ENCODE results near the gene COLEC12.

Gene COLEC12

DNA sequence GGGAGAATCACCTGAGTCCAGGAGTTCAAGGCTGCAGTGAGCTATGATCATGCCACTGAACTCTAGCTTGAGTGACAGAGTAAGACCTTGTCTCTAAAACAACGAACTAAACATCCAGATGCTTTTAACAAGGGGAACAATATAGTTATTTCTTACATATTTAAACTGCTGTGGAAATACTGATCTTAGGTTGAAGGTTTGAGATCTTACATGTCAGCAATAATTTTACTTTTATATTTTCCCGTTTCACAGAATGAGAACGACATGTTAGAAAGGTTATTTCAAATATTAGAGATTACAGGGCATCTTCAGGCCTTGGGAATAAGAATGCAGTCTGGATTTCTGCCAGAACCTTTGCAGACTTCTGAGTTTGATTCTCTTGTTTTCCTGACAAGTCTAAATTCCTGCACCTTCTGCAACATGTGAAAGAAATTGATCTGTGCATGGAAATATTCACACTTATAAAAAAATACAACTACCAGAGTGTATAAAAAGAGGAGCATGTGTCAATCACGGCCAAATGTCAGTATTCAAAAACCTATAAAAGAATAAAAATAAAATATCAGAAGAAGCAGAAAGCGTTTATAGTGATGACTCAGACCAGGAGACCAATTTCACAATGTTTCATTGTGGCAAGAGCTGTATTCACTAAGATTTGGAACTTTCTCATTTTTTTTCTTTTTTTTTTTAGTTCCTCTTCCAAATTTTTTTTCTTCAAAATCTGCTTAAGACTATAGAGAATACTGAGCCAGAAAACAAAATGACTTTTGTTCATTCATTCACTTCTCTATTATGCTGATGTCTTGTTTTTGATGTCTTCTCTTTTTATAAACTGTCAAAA, 29.6 kb downstream of the COLEC12 start:
- Histone ChIP-seq H3K9ac (ENCODE audit: low read length) (peak overlapping the region; percentile 64), H3K9me3 (ENCODE audit: control insufficient read depth, low read length) (no peaks in the 10 kb centered on the region), H3K36me3 (ENCODE audit: control insufficient read depth, insufficient read depth, low read length, severe bottlenecking) (no peaks in the 10 kb centered on the region), H3K27me3 (replicated peaks; ENCODE audit: control insufficient read depth, insufficient read depth, low read length) (no peaks in the 10 kb centered on the region), H3K4me1 (ENCODE audit: control insufficient read depth, insufficient read depth, low read length) (peaks cover 49% of the 10 kb centered on the region), H3K4me3 (ENCODE audit: low read length) (peak overlapping the region; percentile 0)
- peak; percentile 88 for DNase-seq (ENCODE audit: low read depth)

DNA sequence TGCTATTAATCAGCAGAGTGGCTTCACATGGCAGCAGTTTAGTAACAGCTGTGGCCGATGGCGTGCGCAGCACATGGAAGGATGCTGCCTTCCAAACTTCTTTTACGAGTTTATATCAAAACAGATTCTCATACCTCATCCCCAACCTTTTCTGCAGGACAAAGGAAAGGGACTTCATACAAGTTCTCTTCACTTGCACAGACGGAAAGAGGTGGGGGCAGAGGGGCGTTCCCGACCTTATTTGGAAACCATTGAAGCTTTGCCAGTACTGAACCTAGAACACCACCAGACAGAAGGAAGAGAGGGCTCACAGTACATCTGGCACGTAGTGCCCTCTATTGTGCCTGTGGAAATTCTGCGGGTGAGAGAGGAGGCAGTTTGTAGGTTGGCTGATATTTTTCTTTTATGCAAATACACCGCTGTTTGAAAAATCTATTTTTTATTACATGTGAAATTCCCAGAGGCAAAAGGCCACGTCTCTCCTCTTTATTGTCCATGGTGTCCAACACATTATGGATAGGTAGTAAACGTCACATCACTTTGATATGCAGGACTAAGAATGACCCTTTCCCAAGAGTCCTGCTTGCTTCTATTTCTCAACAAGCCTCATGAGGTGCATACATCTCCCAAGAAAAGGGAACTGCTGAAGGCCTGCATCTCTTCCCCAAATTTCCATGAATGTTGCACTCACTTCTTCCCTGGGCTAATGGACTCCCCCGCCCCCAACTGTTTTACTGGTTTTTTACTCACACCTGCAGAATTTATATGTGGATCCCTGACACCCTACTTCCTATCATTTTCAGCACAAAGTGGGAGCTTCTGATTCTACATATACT, 31.3 kb downstream of the COLEC12 start:
- no peak for DNase-seq (ENCODE audit: low read depth)
- H3K36me3 ChIP-seq (ENCODE audit: control insufficient read depth, insufficient read depth, low read length, severe bottlenecking): no peaks in the 10 kb centered on the region

DNA sequence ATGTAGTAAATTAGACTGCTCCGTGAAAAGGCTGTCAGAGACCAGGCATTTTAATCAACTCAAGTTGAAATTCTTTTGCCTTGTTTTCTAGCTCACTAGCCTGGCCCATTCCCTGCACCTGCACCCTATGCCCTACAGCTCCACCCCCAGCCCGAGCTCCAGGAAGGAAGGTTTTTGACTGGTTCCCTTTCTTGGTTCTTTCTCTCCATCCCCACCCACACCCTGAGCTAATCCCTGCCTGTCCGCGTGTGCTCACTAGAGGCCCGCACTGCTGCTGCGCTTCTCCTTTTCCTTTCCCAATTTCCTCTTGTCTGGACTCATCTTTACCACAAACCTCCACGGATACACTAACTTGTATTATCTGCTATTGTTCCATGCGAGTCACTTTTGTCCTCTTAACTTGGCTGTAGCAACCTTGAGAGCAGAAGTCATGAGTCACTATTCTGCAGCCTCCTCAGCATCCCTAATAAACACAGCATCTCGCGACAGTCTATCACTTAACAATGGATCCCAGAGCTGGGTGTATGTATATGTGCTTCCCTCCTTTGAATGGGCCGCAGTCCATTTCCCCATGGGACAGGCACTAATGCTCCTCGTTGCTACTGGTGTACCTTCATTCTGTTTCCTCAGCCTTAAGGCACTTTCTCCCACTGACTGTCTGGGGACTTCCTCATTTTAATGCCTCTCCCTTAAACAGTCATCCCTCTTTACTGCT, 36.5 kb downstream of the COLEC12 start:
- no peaks in the 10 kb centered on the region for H3K36me3 ChIP-seq (ENCODE audit: control insufficient read depth, insufficient read depth, low read length, severe bottlenecking)
- no peaks in the 10 kb centered on the region for H3K4me1 ChIP-seq (ENCODE audit: control insufficient read depth, insufficient read depth, low read length)
- H3K9me3 ChIP-seq (ENCODE audit: control insufficient read depth, low read length): peaks cover 5% of the 10 kb centered on the region
- no peaks in the 10 kb centered on the region for H3K27me3 ChIP-seq (replicated peaks; ENCODE audit: control insufficient read depth, insufficient read depth, low read length)
- no peak overlapping the region for H3K4me3 ChIP-seq (ENCODE audit: low read length)
- no peak overlapping the region for H3K9ac ChIP-seq (ENCODE audit: low read length)
- no peak for DNase-seq (ENCODE audit: low read depth)

More for the DNA sequence above, 31.3 kb downstream of the COLEC12 start:
- Histone ChIP-seq H3K4me3 (ENCODE audit: low read length) (no peak overlapping the region), H3K9ac (ENCODE audit: low read length) (no peak overlapping the region), H3K4me1 (ENCODE audit: control insufficient read depth, insufficient read depth, low read length) (peaks cover 33% of the 10 kb centered on the region), H3K9me3 (ENCODE audit: control insufficient read depth, low read length) (no peaks in the 10 kb centered on the region), H3K27me3 (replicated peaks; ENCODE audit: control insufficient read depth, insufficient read depth, low read length) (no peaks in the 10 kb centered on the region)

DNA sequence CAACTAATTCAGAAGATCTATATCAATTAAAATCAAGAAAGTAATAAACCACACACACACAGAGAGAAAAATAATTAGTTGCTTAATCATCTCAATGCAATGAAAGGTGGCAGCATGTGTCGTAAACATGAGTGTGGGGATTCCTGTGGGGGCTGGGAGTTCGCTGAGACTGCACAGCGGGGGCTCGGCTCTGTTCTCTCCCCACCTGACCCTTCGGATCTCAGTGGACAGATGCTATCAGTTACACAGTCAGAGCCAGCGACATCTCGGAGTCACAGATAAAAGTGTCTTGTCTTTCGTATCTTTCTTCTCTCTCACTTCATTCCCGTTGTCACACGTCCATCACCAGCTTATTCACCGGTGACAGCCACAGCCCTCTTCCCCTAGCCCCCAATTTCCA, 37.1 kb downstream of the COLEC12 start:
- DNase-seq (ENCODE audit: low read depth): no peak
- H3K9me3 ChIP-seq (ENCODE audit: control insufficient read depth, low read length): peaks cover 5% of the 10 kb centered on the region
- H3K9ac ChIP-seq (ENCODE audit: low read length): no peak overlapping the region
- H3K36me3 ChIP-seq (ENCODE audit: control insufficient read depth, insufficient read depth, low read length, severe bottlenecking): no peaks in the 10 kb centered on the region
- no peaks in the 10 kb centered on the region for H3K27me3 ChIP-seq (replicated peaks; ENCODE audit: control insufficient read depth, insufficient read depth, low read length)
- H3K4me1 ChIP-seq (ENCODE audit: control insufficient read depth, insufficient read depth, low read length): peaks cover 1% of the 10 kb centered on the region
- no peak overlapping the region for H3K4me3 ChIP-seq (ENCODE audit: low read length)

DNA sequence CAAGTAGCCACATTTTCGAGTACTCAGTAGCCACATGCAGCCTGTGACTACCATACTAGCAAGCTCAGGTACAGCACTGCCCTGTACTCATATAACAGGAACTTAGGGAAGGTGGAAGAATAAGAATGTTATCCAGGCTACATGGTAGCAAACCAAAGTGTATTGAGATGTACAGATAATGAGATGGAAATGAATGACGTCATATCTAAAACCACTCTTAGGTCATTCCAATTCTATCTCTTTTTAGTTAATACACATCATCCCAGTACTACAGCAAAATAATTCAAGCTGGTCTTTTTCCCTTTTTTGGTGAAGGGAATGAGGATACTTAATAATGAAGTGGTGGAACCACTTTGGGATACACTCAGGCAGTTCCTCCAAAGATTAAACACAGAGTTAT, 38.7 kb downstream of the COLEC12 start:
- Histone ChIP-seq H3K4me1 (ENCODE audit: control insufficient read depth, insufficient read depth, low read length) (peaks cover 18% of the 10 kb centered on the region), H3K9me3 (ENCODE audit: control insufficient read depth, low read length) (peaks cover 5% of the 10 kb centered on the region), H3K36me3 (ENCODE audit: control insufficient read depth, insufficient read depth, low read length, severe bottlenecking) (no peaks in the 10 kb centered on the region), H3K27me3 (replicated peaks; ENCODE audit: control insufficient read depth, insufficient read depth, low read length) (no peaks in the 10 kb centered on the region), H3K4me3 (ENCODE audit: low read length) (no peak overlapping the region), H3K9ac (ENCODE audit: low read length) (no peak overlapping the region)
- DNase-seq (ENCODE audit: low read depth): no peak

DNA sequence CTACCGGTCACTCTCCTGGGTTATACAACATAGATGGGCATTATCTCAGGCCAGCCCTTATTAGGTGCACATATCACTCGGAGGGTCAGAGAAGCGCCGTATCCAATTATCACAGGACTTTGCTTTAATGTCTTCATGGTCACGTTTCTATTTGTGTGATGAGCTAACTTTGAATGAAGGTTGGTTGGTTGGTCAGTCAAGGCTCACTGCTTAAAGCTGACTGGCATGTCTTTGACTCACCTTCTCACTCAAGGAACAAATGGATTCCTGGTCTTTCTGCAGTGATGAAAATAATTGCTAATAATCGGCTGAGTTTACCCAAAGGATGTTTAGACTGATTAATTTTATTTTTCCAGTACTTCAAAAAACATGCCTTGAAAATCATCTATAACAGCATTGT, 39.7 kb downstream of the COLEC12 start:
- DNase-seq (ENCODE audit: low read depth): no peak
- Histone ChIP-seq H3K36me3 (ENCODE audit: control insufficient read depth, insufficient read depth, low read length, severe bottlenecking) (no peaks in the 10 kb centered on the region), H3K4me3 (ENCODE audit: low read length) (no peak overlapping the region), H3K4me1 (ENCODE audit: control insufficient read depth, insufficient read depth, low read length) (peaks cover 28% of the 10 kb centered on the region), H3K9ac (ENCODE audit: low read length) (no peak overlapping the region), H3K9me3 (ENCODE audit: control insufficient read depth, low read length) (peaks cover 5% of the 10 kb centered on the region), H3K27me3 (replicated peaks; ENCODE audit: control insufficient read depth, insufficient read depth, low read length) (no peaks in the 10 kb centered on the region)

DNA sequence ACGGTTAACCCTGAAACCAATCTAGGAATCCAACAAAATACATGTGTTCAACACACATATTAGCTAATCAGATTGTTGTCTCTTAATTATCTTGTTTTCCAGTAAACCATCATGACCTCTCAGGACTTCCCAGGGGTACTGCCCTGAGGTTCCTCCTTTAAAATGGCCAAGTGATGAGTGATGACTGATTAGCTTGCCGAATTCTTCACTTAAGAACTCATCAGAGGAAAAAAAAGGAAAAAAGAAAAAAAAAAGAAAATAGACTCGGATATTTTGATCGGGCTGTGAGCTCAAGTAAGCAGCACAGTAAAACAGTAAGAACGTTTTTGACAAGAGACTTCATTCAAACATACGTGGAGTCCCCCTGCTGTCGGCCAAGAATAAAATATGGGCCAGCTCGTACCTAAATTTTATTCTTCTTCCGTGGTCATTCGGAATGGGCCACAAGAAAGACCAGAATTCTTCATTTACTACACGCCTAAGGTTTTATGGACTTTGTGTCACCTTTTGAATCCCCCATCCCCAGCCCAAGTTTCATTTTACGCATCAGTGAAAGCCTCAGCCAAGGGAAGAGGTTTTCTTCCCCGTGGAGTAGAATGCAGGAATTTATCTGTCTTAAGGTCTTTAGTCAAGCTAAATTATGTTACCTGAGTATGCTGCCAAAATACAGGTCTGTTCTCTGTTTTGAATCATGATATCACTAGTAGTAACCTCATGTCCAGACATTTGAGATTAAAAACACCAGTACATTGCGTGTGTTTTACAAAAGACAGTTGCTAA, 40.5 kb downstream of the COLEC12 start:
- Histone ChIP-seq H3K9me3 (ENCODE audit: control insufficient read depth, low read length) (peaks cover 5% of the 10 kb centered on the region), H3K4me1 (ENCODE audit: control insufficient read depth, insufficient read depth, low read length) (peaks cover 28% of the 10 kb centered on the region), H3K36me3 (ENCODE audit: control insufficient read depth, insufficient read depth, low read length, severe bottlenecking) (no peaks in the 10 kb centered on the region), H3K27me3 (replicated peaks; ENCODE audit: control insufficient read depth, insufficient read depth, low read length) (no peaks in the 10 kb centered on the region), H3K4me3 (ENCODE audit: low read length) (no peak overlapping the region), H3K9ac (ENCODE audit: low read length) (no peak overlapping the region)
- no peak for DNase-seq (ENCODE audit: low read depth)

DNA sequence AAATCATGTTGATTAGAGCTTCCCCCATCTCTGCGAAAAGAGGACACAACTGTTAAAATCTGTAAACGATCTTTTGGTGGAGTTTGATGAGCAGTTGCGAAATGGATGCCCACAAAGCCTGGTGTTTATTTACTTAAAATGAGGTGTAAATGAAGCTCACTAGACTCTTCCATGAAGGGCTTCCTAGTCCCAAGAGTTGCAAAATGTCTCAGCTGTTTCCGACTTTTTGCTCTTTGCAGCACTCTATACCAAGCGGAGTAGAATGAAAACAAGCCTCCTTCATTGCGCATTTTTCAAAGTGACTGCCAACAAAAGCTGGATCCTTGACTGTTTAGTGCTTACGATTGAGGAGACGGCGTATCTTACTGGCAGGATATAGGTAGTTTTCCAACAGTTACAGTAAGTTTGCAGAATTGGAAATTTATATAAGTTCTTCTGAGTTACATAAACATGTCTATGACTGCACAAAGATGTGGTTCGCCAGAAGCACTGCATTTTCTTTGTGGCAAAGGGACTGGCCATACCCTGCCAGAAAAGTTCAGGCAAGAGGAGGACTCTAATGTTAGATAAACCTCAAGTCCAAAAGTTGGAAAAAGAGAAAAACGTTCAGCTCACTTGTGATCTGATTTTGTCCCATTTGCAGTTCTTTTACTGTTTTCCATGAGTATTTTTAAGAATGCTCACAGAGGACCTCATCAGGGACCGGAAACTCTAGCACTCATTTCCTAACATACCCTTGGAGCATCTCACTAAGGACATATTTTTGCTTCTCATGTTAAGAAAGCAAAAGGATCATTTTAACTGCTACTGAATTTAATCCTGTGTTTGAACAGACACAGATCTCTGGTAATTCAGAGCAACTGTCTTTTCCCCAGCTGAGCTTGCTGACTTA, 42.7 kb downstream of the COLEC12 start:
- H3K9me3 ChIP-seq (ENCODE audit: control insufficient read depth, low read length): peaks cover 5% of the 10 kb centered on the region
- H3K4me1 ChIP-seq (ENCODE audit: control insufficient read depth, insufficient read depth, low read length): peaks cover 28% of the 10 kb centered on the region
- DNase-seq (ENCODE audit: low read depth): no peak
- no peaks in the 10 kb centered on the region for H3K36me3 ChIP-seq (ENCODE audit: control insufficient read depth, insufficient read depth, low read length, severe bottlenecking)
- H3K9ac ChIP-seq (ENCODE audit: low read length): peak overlapping the region; percentile 22
- no peaks in the 10 kb centered on the region for H3K27me3 ChIP-seq (replicated peaks; ENCODE audit: control insufficient read depth, insufficient read depth, low read length)
- H3K4me3 ChIP-seq (ENCODE audit: low read length): peak overlapping the region; percentile 75

DNA sequence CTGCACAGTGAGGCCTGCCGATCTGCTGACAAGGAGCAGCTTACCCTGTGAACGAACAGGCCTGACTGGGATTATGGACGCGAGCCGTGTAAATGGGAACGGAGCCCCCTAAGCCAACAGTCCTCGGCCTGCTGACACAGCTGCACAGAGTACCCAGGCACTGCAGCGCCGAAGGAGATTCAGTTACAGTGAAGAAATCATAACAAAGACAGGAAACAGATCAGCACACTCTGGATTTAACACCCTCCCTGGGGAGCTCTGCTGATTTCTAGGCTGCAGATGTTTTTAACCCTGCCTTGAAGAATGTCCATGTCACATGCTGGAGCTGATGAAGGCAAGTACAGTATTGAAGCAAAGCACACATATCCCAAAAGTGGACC, 43.4 kb downstream of the COLEC12 start:
- peak; percentile 83 for DNase-seq (ENCODE audit: low read depth)
- Histone ChIP-seq H3K9me3 (ENCODE audit: control insufficient read depth, low read length) (peaks cover 4% of the 10 kb centered on the region), H3K9ac (ENCODE audit: low read length) (peak overlapping the region; percentile 77), H3K36me3 (ENCODE audit: control insufficient read depth, insufficient read depth, low read length, severe bottlenecking) (no peaks in the 10 kb centered on the region), H3K27me3 (replicated peaks; ENCODE audit: control insufficient read depth, insufficient read depth, low read length) (no peaks in the 10 kb centered on the region), H3K4me3 (ENCODE audit: low read length) (peak overlapping the region; percentile 75), H3K4me1 (ENCODE audit: control insufficient read depth, insufficient read depth, low read length) (peaks cover 28% of the 10 kb centered on the region)

Data from adipocyte (in vitro differentiated cells).